ENCODE data around the gene TEX38. TPM values are rescaled to one million over a fixed set of nuclear protein-coding genes. Genes with fewer than 3 reads are reported as not detected.

TEX38 gene
- total RNA-seq, 1 donor from 2014 or later: not detected

DNA sequence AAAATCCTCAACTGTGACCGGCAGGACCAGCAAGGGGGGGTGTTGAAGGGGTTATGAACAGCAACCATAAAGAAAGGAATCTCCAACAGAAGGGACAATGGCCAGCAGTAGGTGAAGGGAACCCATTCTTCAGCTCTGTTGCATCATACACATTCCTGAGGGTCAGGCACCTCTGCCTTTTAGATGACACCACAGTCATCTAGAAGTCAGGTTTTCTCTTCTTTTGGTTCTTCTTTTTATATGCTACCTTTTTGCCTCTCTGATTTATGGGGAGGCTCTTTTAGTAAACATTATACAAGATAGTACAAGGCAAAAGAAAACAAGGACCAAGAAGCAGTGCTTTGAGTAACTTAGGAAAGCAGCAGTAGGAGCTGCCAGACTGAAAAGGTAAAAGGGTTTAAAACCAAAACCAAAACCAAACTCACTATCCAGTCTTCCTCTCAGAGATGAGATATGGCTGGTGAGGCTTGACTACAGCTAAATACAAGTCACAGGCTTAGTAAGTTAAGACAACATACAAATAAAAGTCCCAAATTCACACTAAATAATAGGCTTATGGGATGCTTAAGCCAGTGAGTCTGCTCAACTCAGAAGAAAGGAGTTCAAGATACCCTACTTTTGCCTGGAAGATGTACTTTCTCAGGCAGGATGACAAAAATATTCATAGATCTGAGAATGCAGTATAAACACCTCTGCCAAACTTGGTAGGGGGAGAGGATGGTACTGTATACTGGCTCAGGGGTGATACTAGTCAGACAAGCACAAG is 4.1 kb downstream of the TEX38 start:
- POLR2A ChIA-PET: no interaction called here
- Mint-ChIP-seq H3K9me3 (no peaks in the 10 kb centered on the region), H3K27me3 (no peaks in the 10 kb centered on the region), H3K36me3 (ENCODE audit: low read depth) (peaks cover 69% of the 10 kb centered on the region), H3K4me1 (peaks cover 15% of the 10 kb centered on the region), H3K4me3 (no peak overlapping the region), H3K27ac (peak overlapping the region; percentile 69)
- TF ChIP-seq, protein P1, sequence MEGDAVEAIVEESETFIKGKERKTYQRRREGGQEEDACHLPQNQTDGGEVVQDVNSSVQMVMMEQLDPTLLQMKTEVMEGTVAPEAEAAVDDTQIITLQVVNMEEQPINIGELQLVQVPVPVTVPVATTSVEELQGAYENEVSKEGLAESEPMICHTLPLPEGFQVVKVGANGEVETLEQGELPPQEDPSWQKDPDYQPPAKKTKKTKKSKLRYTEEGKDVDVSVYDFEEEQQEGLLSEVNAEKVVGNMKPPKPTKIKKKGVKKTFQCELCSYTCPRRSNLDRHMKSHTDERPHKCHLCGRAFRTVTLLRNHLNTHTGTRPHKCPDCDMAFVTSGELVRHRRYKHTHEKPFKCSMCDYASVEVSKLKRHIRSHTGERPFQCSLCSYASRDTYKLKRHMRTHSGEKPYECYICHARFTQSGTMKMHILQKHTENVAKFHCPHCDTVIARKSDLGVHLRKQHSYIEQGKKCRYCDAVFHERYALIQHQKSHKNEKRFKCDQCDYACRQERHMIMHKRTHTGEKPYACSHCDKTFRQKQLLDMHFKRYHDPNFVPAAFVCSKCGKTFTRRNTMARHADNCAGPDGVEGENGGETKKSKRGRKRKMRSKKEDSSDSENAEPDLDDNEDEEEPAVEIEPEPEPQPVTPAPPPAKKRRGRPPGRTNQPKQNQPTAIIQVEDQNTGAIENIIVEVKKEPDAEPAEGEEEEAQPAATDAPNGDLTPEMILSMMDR (IDR thresholded peaks at IDR 0.05): no peak
- CTCF ChIA-PET: interaction anchor here (1.3 kb wide), 1 partner anchor 49 kb away, joined by 3 read pairs; no protein-coding TSS in a partner anchor
- DNase-seq (no peak), ATAC-seq (ENCODE audit: low read depth) (no peak)
- intact Hi-C loops (cut with micrococcal nuclease): no loop called here

DNA sequence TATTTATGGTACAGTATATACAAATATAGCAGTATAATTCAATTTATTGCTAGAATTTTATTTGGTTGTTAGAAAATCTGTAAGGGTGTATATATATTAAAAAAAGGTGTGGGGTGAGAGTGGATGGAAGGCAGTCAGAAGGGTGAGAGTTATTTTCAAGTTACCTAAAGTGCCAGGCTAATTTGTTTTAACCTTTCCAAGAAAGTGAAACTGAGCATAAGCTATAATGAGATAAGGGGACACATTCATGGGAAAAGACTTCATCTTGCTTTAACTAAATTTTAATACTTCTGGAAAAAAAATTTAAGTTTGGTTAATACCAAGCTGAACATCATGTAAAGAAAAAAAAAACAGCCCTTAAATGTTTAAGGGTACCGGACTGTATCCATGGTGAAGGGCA is 4.9 kb downstream of the TEX38 start:
- Mint-ChIP-seq H3K4me1 (peaks cover 15% of the 10 kb centered on the region), H3K4me3 (no peak overlapping the region), H3K27ac (peak overlapping the region; percentile 69), H3K9me3 (no peaks in the 10 kb centered on the region), H3K36me3 (ENCODE audit: low read depth) (peaks cover 76% of the 10 kb centered on the region), H3K27me3 (no peaks in the 10 kb centered on the region)
- intact Hi-C loops (cut with micrococcal nuclease): no loop called here
- TF ChIP-seq, protein P1 (IDR thresholded peaks at IDR 0.05): no peak
- POLR2A ChIA-PET: no interaction called here
- no peak for ATAC-seq (ENCODE audit: low read depth)
- DNase-seq: no peak
- CTCF ChIA-PET: no interaction called here

DNA sequence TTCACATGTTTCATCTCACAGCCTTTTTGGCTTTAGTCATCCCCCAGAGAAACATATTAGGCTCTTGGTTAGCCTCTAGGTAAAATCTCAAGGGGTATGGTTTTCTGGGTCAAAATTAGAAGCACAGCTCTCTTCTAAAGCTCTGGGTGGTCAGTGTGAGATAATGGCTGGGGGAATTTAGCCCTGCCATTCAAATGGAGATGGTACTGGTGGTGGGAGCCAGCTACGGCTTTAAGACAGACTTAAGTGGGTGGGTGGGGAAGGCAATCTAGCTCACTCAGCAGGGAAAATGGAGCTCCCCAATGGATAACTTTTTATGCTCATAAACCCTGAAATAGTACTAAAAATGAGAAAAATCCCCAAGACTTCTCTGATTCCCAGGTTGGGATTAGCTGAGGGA is 5.7 kb downstream of the TEX38 start:
- no peak overlapping the region for H3K27ac Mint-ChIP-seq
- POLR2A ChIA-PET: no interaction called here
- TF ChIP-seq, protein P1 (IDR thresholded peaks at IDR 0.05): no peak
- intact Hi-C loops (cut with micrococcal nuclease): no loop called here
- CTCF ChIA-PET: no interaction called here
- H3K9me3 Mint-ChIP-seq: no peaks in the 10 kb centered on the region
- ATAC-seq (ENCODE audit: low read depth): no peak
- no peaks in the 10 kb centered on the region for H3K27me3 Mint-ChIP-seq
- DNase-seq: no peak
- H3K4me1 Mint-ChIP-seq: peaks cover 15% of the 10 kb centered on the region
- H3K4me3 Mint-ChIP-seq: no peak overlapping the region
- peaks cover 84% of the 10 kb centered on the region for H3K36me3 Mint-ChIP-seq (ENCODE audit: low read depth)

DNA sequence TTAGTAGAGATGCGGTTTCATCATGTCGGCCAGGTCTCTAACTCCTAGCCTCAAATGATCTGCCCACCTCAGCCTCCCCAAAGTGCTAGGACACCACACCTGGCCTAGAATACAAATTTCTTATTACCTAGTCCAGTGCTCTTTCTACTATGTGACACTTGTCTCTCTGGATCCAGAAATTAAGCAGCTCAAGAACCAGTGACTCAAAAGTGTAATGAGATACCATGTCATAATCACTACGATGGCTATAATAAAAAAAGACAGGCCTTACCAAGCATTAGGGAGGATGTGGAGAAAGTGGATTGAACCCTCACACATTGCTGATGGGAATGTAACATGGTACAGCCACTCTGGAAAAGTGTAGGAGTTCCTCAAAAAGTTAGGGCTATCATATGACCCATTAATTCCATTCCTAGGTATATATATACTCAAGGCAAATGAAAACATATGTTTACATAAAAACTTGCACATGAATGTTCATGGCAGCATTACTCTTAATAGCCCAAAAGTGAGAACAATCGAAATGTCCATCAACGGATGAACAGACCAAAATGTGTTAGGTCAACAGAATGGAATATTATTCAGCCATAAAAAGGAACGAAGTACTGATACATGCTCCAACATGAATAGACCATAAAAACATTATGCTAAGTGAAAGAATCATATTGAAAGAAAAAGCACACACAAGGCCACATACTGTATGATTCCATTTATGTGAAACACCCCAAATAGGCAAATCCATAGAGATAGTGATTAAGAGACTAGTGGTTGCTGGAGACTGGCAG is 8.3 kb downstream of the TEX38 start:
- ATAC-seq (ENCODE audit: low read depth): no peak
- CTCF ChIA-PET: no interaction called here

More for the DNA sequence above, 8.3 kb downstream of the TEX38 start:
- no peak overlapping the region for H3K4me3 Mint-ChIP-seq
- H3K27me3 Mint-ChIP-seq: no peaks in the 10 kb centered on the region
- H3K27ac Mint-ChIP-seq: no peak overlapping the region
- intact Hi-C loops (cut with micrococcal nuclease): no loop called here
- H3K36me3 Mint-ChIP-seq (ENCODE audit: low read depth): peaks cover 88% of the 10 kb centered on the region
- POLR2A ChIA-PET: no interaction called here
- H3K4me1 Mint-ChIP-seq: peaks cover 15% of the 10 kb centered on the region
- H3K9me3 Mint-ChIP-seq: no peaks in the 10 kb centered on the region
- TF ChIP-seq, protein P1 (IDR thresholded peaks at IDR 0.05): no peak
- DNase-seq: no peak

Measured in activated B cell treated with CpG ODN at 0.5 μM for 24 hours (primary cell).